Measurements from ENCODE around the gene FAM131B.

Gene FAM131B

GRCh38 chr7:143354965-143355364, 7.5 kb downstream of the FAM131B start:
- no peak for DNase-seq (ENCODE audit: low read depth)
- TF ChIP-seq, protein P1, sequence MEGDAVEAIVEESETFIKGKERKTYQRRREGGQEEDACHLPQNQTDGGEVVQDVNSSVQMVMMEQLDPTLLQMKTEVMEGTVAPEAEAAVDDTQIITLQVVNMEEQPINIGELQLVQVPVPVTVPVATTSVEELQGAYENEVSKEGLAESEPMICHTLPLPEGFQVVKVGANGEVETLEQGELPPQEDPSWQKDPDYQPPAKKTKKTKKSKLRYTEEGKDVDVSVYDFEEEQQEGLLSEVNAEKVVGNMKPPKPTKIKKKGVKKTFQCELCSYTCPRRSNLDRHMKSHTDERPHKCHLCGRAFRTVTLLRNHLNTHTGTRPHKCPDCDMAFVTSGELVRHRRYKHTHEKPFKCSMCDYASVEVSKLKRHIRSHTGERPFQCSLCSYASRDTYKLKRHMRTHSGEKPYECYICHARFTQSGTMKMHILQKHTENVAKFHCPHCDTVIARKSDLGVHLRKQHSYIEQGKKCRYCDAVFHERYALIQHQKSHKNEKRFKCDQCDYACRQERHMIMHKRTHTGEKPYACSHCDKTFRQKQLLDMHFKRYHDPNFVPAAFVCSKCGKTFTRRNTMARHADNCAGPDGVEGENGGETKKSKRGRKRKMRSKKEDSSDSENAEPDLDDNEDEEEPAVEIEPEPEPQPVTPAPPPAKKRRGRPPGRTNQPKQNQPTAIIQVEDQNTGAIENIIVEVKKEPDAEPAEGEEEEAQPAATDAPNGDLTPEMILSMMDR (IDR thresholded peaks at IDR 0.05; ENCODE audit: control insufficient read depth, extremely low read depth, insufficient read depth): no peak
- no peak overlapping the region for H3K4me3 ChIP-seq (ENCODE audit: low read depth, low read length)

DNA sequence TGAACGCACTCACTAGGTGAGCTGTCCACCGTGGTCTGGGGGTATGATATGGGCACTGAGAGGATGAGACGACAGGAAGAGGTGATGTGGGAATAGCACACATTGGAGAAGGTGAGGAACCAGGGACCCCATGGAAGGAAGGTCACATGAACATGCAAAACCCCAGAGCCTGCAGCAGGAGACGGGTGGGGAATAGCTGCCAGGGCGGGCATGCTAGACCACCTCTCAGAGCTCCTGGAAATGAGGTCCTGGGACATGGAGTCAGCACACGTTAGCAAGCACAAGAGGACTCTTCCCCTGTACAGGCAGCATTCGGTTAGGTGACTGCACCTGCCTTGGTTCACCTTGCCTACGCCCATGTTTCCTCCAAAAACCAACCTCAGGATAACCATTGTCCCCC, 8.1 kb downstream of the FAM131B start:
- no peak for DNase-seq (ENCODE audit: low read depth)
- TF ChIP-seq, protein P1 (IDR thresholded peaks at IDR 0.05; ENCODE audit: control insufficient read depth, extremely low read depth, insufficient read depth): no peak
- H3K4me3 ChIP-seq (ENCODE audit: low read depth, low read length): no peak overlapping the region

- TF ChIP-seq, protein P1 (IDR thresholded peaks at IDR 0.05; ENCODE audit: control insufficient read depth, extremely low read depth, insufficient read depth): no peak
- DNase-seq (ENCODE audit: low read depth): no peak
- H3K4me3 ChIP-seq (ENCODE audit: low read depth, low read length): no peak overlapping the region
These were observed 9.9 kb downstream of the FAM131B start for GRCh38 chr7:143352531-143353002.

DNA sequence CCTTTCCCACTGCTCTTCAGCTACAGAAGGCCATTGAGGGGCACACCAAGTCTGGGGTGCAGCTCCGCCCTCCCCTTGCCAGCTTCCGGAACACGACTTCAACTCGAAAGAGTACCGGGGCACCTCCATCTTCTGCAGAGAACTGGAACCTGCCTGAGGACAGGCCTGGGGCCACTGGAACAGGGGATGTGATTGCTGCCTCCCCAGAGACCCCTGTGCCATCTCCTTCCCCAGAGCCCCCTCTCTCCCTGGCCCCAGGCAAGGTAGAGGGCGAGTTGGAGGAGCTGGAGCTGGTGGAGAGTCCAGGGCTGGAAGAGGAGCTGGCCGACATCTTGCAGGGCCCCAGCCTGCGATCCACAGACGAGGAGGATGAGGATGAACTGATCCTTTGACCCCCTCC, 10.9 kb downstream of the FAM131B start:
- no peak overlapping the region for H3K4me3 ChIP-seq (ENCODE audit: low read depth, low read length)
- DNase-seq (ENCODE audit: low read depth): no peak
- TF ChIP-seq, protein P1 (IDR thresholded peaks at IDR 0.05; ENCODE audit: control insufficient read depth, extremely low read depth, insufficient read depth): no peak

GRCh38 chr7:143351060-143351459, 11.5 kb downstream of the FAM131B start:
- DNase-seq (ENCODE audit: low read depth): no peak
- no peak overlapping the region for H3K4me3 ChIP-seq (ENCODE audit: low read depth, low read length)
- TF ChIP-seq, protein P1 (IDR thresholded peaks at IDR 0.05; ENCODE audit: control insufficient read depth, extremely low read depth, insufficient read depth): no peak

GRCh38 chr7:143347950-143348349, 14.6 kb downstream of the FAM131B start:
- TF ChIP-seq, protein P1 (IDR thresholded peaks at IDR 0.05; ENCODE audit: control insufficient read depth, extremely low read depth, insufficient read depth): no peak
- no peak overlapping the region for H3K4me3 ChIP-seq (ENCODE audit: low read depth, low read length)
- no peak for DNase-seq (ENCODE audit: low read depth)

DNA sequence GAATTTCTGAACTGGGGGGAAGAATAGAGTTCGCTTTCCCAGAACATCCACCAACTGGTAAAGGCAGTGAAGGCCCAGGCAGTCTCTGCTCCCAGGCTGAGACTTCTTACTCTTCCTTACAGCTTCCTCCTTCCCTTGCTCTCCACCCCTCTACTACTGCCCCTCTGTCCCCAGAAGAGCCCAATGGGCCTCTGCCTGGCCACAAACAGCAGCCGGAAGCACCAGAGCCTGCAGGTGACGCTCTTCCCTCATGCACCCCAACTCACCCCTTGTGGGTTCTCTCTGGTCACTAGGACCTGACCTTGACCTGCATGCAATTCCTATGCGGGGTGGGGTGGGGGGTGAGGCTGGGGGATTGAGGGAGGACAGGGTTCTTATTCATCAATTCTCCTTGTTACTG, 16.5 kb downstream of the FAM131B start:
- TF ChIP-seq, protein P1 (IDR thresholded peaks at IDR 0.05; ENCODE audit: control insufficient read depth, extremely low read depth, insufficient read depth): no peak
- no peak for DNase-seq (ENCODE audit: low read depth)
- no peak overlapping the region for H3K4me3 ChIP-seq (ENCODE audit: low read depth, low read length)
